Parathyroid adenoma (tissue), 2 donors: ENCODE results near the gene TWIST2.

Experiments
- H2AFZ ChIP-seq: fragments of 300-600 bp; sonication (generic); one replicate; pipeline ENCODE4 v1.7.0; 2017; ENCODE audit warnings: antibody characterized with exemption, mild to moderate bottlenecking
- H3K27ac ChIP-seq: fragments of 300-600 bp; sonication (generic); one replicate; pipeline ENCODE4 v1.7.0; 2017
- H3K27me3 ChIP-seq: fragments of 300-600 bp; sonication (generic); one replicate; pipeline ENCODE4 v1.7.0; 2017; ENCODE audit warnings: low read length; ENCODE audit not compliant: control insufficient read depth, insufficient read depth
- H3K36me3 ChIP-seq: fragments of 300-600 bp; sonication (generic); one replicate; pipeline ENCODE4 v1.7.0; 2017; ENCODE audit warnings: low read length; ENCODE audit not compliant: control insufficient read depth, insufficient read depth
- H3K4me1 ChIP-seq: fragments of 300-600 bp; sonication (generic); one replicate; pipeline ENCODE4 v1.7.0; 2017; ENCODE audit warnings: control low read depth
- H3K4me2 ChIP-seq: fragments of 300-600 bp; sonication (generic); one replicate; pipeline ENCODE4 v1.7.0; 2017; ENCODE audit warnings: low read length
- H3K4me3 ChIP-seq: fragments of 300-600 bp; sonication (generic); one replicate; pipeline ENCODE4 v1.7.0; 2017; ENCODE audit warnings: low read depth, low read length
- H3K79me2 ChIP-seq: fragments of 300-600 bp; sonication (generic); one replicate; pipeline ENCODE4 v1.7.0; 2017; ENCODE audit warnings: control low read depth
- H3K9ac ChIP-seq: fragments of 300-600 bp; sonication (generic); one replicate; pipeline ENCODE4 v1.7.0; 2017; ENCODE audit warnings: mild to moderate bottlenecking
- H3K9me3 ChIP-seq: fragments of 300-600 bp; sonication (generic); one replicate; pipeline ENCODE4 v1.7.0; 2017; ENCODE audit warnings: low read length; ENCODE audit not compliant: control insufficient read depth
- TF ChIP-seq, protein P1 (sequence below): fragments of 300-600 bp; sonication (generic); IDR thresholded peaks from one replicate; pipeline ENCODE4 v1.7.0; 2017; ENCODE audit warnings: antibody characterized with exemption, mild to moderate bottlenecking
- donor health status: primary hyperparathyroidism.

The TWIST2 gene

DNA sequence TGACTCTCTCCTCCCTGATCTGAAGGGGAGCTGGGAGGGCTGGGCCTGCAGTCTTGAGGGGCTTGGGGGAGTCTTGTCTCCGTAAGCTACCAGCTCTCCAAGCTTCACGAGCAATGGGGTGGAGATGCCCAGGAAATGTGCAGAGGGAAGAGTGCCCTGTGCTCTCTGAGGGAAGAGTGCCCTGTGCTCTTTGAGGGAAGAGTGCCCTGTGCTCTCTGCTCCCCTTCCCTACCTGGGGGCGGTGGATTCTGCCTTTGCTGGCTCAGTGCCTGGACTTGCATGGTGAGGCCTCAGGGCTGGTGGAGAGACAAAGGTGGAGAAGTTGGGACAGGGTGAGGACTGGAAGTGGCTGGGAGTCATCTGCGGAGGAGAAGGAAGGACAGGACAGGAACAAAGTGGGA is 72.7 kb downstream of the TWIST2 start:
- no peak overlapping the region for H3K4me3 ChIP-seq
- no peaks in the 10 kb centered on the region for H3K79me2 ChIP-seq
- H2AFZ ChIP-seq = no peak overlapping the region
- H3K36me3 ChIP-seq = no peaks in the 10 kb centered on the region
- no peak overlapping the region for H3K9ac ChIP-seq
- H3K4me2 ChIP-seq = no peak overlapping the region
- no peaks in the 10 kb centered on the region for H3K4me1 ChIP-seq
- H3K27ac ChIP-seq = no peak overlapping the region
- TF ChIP-seq, protein P1, sequence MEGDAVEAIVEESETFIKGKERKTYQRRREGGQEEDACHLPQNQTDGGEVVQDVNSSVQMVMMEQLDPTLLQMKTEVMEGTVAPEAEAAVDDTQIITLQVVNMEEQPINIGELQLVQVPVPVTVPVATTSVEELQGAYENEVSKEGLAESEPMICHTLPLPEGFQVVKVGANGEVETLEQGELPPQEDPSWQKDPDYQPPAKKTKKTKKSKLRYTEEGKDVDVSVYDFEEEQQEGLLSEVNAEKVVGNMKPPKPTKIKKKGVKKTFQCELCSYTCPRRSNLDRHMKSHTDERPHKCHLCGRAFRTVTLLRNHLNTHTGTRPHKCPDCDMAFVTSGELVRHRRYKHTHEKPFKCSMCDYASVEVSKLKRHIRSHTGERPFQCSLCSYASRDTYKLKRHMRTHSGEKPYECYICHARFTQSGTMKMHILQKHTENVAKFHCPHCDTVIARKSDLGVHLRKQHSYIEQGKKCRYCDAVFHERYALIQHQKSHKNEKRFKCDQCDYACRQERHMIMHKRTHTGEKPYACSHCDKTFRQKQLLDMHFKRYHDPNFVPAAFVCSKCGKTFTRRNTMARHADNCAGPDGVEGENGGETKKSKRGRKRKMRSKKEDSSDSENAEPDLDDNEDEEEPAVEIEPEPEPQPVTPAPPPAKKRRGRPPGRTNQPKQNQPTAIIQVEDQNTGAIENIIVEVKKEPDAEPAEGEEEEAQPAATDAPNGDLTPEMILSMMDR = no peak
- H3K27me3 ChIP-seq = no peaks in the 10 kb centered on the region
- H3K9me3 ChIP-seq = no peaks in the 10 kb centered on the region

DNA sequence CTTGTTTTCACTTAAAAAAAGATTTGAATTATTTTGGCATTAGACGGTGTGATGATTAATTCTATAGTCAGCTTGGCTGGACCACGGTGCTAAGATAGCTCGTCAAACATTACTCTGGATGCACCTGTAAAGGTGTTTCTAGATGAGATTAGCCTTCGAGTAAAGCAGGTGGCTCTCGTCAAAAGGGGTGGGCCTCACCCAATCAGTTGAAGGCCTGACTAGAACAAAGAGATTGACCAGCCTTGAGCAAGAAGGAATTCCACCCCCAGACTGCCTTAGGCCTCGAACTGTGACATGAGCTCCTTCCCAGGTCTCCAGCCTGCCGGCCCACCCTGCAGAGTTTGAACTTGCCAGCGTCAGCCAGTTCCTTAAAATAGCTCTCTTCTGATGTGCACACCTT is 73.4 kb downstream of the TWIST2 start:
- Histone ChIP-seq H3K36me3 (no peaks in the 10 kb centered on the region), H3K4me2 (no peak overlapping the region), H3K4me1 (no peaks in the 10 kb centered on the region), H3K9ac (no peak overlapping the region), H3K4me3 (no peak overlapping the region), H2AFZ (no peak overlapping the region), H3K79me2 (no peaks in the 10 kb centered on the region), H3K27ac (no peak overlapping the region), H3K9me3 (no peaks in the 10 kb centered on the region), H3K27me3 (no peaks in the 10 kb centered on the region)
- TF ChIP-seq, protein P1 = no peak

DNA sequence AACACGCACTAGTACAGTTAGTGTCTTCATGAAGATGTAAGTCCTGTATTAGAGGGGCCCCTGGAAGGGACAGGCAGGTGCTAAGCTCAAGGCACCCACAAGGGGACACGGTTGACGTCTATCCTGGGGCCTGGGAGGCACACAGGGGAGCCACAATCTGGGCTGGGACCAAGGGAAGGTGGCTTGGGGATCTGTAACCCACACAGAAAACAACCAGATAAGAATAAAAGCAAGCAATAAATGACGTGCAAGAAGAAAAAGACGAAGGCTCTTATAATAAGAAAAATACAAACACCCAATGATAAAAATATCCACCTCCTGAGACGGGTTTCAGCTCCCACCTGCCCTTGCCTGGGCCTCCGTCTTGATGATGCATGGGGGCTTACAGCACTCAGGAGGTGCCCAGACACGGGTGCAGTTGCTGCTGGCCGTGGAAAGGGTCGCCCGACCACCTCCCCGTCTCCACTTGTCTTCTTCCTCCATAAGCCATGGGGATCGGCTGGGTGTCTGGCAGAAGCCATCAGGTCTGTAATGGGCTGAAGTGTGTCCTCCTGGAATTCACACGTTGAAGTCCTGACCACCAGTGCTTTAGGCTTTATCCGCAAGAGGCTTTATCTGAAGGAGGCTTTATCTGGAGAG is 73.9 kb downstream of the TWIST2 start:
- Histone ChIP-seq H3K4me3 (no peak overlapping the region), H3K27me3 (no peaks in the 10 kb centered on the region), H3K4me2 (no peak overlapping the region), H3K9ac (no peak overlapping the region), H3K27ac (no peak overlapping the region), H3K36me3 (no peaks in the 10 kb centered on the region), H3K4me1 (no peaks in the 10 kb centered on the region), H2AFZ (no peak overlapping the region), H3K9me3 (no peaks in the 10 kb centered on the region), H3K79me2 (no peaks in the 10 kb centered on the region)
- TF ChIP-seq, protein P1 = no peak

DNA sequence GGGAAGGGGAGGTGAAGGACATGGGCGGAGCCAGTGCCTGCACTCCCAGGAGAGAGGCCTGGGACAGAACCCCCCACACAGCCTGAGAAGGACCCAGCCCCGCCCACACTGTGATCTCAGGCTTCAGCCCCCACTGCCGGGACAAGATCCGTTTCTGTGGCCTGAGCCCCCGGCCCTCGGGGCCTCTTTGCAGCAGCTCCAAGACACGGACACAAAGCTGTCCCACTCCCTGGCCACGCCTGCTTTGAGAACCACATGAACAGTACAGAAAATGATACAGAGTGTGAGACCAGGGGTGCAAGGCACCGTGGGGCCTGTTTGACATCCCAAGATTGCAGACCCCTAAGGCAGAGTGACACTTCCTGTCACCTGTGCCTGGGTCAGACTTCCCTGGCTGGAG is 74.5 kb downstream of the TWIST2 start:
- no peaks in the 10 kb centered on the region for H3K4me1 ChIP-seq
- H3K27me3 ChIP-seq = no peaks in the 10 kb centered on the region
- H3K9ac ChIP-seq = no peak overlapping the region
- no peak overlapping the region for H2AFZ ChIP-seq
- H3K27ac ChIP-seq = no peak overlapping the region
- H3K4me3 ChIP-seq = no peak overlapping the region
- no peak overlapping the region for H3K4me2 ChIP-seq
- H3K36me3 ChIP-seq = no peaks in the 10 kb centered on the region
- H3K79me2 ChIP-seq = no peaks in the 10 kb centered on the region
- TF ChIP-seq, protein P1 = no peak
- no peaks in the 10 kb centered on the region for H3K9me3 ChIP-seq

DNA sequence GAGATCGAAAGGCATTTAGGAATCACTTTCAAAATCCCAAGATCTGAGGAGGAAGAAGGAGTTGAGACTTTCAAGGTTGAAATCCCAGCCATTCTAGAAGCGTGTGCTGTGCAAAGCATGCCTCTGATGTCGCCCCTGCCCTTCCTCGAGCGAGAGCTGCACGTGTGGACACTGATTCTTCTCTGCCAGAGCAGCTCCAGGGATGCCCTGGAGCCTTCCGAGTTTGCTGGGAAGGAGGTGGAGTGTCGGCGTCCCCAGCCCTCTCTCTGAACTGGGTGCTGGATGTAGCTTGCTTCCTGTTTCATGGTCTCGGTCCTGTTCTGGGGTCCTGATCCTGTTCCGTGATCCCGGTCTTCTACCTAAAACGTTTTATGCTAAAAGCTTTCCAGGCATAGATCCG is 76.1 kb downstream of the TWIST2 start:
- Histone ChIP-seq H3K4me1 (no peaks in the 10 kb centered on the region), H3K79me2 (no peaks in the 10 kb centered on the region), H3K9ac (no peak overlapping the region), H3K9me3 (no peaks in the 10 kb centered on the region), H3K27ac (no peak overlapping the region), H3K27me3 (no peaks in the 10 kb centered on the region), H3K4me3 (no peak overlapping the region), H3K36me3 (no peaks in the 10 kb centered on the region), H2AFZ (no peak overlapping the region), H3K4me2 (no peak overlapping the region)
- TF ChIP-seq, protein P1 = no peak
